Heart left ventricle (tissue), 13 donors: ENCODE results near the gene AGPAT1.
"Not testable (repeated sequence)": the region's sequence is repeated elsewhere in the genome, so short reads cannot be mapped to it uniquely, and the experiment has no call there.

Source experiments
- POLR2A ChIP-seq, 2 donors: fragments of 450-650 bp; IDR thresholded peaks; one replicate each; pipeline ENCODE4 v1.6.1; 2017; ENCODE audit warnings: antibody characterized with exemption in 2 of 2, mild to moderate bottlenecking in 2 of 2, moderate library complexity in 2 of 2
- TF ChIP-seq, protein P1 (sequence below), 12 donors: fragments of 200-600 bp; sonication (generic) in 4 of 12; IDR thresholded peaks; one replicate each; pipeline versions ENCODE4 v1.5.0 to v1.8.0; 2018 to 2022; ENCODE audit warnings: antibody characterized with exemption in 12 of 12, mild to moderate bottlenecking in 5 of 12
- donor health status: ischemic (EF 13 %, LVEDD 7.1; RV severe dilation, severe dysfunction).
- donor health status: DM: no; HTN: yes; CAD: no.
- donor health status: DM: no; HTN: no; CAD: no.
- donor health status: ischemic (EF 25% LVEDD 6.9; RV normal size, moderate dysfunction).
- donor health status: ischemic (EF 25% LVEDD 5.7; RV mildly dilated, moderate dysfunction).
- donor health status: ischemic (EF 35%, LVEDD 5.7; RV mildly dilated, moderate dysfunction).
- donor health status: nonischemic (EF 11% LVEDD 7.7; RV severe dilation, severe dysfunction).
- donor health status: DM: yes; HTN: yes; CAD: no.
- donor health status: PGD.
- donor health status: ischemic (EF 29% LVEDD 5.4; RV normal size, mild dysfunction).
- donor health status: nonischemic (EF 23%, LVEDD 6.1; RV moderate dilation, normal function).

DNA sequence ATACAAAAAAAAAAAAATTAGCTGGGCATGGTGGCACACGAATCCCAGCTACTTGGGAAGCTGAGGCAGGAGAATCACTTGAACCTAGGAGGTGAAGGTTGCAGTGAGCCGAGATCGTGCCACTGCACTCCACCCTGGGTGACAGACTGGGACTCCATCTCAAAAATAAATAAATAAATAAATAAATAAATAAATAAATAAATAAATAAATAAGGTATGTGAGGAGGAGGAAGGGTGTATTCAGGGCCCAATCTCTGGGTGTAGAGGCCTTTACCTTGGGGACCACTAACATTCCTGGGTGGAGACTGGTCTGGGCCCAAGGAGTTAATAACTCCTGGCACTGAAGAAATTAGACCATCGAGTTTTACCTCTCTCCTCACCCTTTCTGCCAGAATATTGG is 35.5 kb upstream of the AGPAT1 start:
- TF ChIP-seq POLR2A (IDR thresholded peaks at IDR 0.05): not testable (repeated sequence)
- TF ChIP-seq, protein P1, sequence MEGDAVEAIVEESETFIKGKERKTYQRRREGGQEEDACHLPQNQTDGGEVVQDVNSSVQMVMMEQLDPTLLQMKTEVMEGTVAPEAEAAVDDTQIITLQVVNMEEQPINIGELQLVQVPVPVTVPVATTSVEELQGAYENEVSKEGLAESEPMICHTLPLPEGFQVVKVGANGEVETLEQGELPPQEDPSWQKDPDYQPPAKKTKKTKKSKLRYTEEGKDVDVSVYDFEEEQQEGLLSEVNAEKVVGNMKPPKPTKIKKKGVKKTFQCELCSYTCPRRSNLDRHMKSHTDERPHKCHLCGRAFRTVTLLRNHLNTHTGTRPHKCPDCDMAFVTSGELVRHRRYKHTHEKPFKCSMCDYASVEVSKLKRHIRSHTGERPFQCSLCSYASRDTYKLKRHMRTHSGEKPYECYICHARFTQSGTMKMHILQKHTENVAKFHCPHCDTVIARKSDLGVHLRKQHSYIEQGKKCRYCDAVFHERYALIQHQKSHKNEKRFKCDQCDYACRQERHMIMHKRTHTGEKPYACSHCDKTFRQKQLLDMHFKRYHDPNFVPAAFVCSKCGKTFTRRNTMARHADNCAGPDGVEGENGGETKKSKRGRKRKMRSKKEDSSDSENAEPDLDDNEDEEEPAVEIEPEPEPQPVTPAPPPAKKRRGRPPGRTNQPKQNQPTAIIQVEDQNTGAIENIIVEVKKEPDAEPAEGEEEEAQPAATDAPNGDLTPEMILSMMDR (IDR thresholded peaks at IDR 0.05): not testable (repeated sequence)
